HFF-Myc (cell line): ENCODE measurements around the gene GRK3.

Experiments used
- DNase-seq: peaks from one replicate; pipeline ENCODE4 v3.0.0-alpha.2; 2011; ENCODE audit warnings: low read depth; ENCODE audit errors: extremely low read depth
- H3K4me3 ChIP-seq: replicated peaks from 2 replicates; pipeline ENCODE4 v1.5.1; 2011; ENCODE audit warnings: low read depth, mild to moderate bottlenecking, control low read depth, low read length
- TF ChIP-seq, protein P1 (sequence below): IDR thresholded peaks from 2 replicates; pipeline ENCODE4 v1.5.1; 2012; ENCODE audit warnings: mild to moderate bottlenecking, low read depth, low read length, control low read depth; ENCODE audit errors: missing control alignments

The GRK3 gene

DNA sequence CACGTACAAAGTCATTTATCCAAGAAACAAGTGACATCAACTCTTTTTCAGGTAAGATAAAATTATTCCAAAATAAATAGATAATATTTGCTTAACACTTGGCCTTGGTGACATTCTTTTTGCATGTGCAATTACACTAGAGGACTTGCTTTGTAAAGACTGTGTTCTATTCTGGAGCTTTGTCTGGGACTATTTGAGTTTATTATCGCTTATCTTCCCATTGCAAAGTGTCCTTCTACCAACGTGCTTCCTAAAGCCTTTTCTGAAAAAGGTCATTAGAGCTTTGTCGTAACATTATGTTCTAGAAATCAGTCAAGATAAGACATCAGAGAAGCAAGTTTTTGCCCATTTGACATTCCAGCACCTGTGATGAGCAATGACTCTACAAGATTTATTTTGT lies 99.2 kb downstream of the GRK3 start:
- H3K4me3 ChIP-seq: no peak overlapping the region
- TF ChIP-seq, protein P1, sequence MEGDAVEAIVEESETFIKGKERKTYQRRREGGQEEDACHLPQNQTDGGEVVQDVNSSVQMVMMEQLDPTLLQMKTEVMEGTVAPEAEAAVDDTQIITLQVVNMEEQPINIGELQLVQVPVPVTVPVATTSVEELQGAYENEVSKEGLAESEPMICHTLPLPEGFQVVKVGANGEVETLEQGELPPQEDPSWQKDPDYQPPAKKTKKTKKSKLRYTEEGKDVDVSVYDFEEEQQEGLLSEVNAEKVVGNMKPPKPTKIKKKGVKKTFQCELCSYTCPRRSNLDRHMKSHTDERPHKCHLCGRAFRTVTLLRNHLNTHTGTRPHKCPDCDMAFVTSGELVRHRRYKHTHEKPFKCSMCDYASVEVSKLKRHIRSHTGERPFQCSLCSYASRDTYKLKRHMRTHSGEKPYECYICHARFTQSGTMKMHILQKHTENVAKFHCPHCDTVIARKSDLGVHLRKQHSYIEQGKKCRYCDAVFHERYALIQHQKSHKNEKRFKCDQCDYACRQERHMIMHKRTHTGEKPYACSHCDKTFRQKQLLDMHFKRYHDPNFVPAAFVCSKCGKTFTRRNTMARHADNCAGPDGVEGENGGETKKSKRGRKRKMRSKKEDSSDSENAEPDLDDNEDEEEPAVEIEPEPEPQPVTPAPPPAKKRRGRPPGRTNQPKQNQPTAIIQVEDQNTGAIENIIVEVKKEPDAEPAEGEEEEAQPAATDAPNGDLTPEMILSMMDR: no peak
- DNase-seq: no peak

DNA sequence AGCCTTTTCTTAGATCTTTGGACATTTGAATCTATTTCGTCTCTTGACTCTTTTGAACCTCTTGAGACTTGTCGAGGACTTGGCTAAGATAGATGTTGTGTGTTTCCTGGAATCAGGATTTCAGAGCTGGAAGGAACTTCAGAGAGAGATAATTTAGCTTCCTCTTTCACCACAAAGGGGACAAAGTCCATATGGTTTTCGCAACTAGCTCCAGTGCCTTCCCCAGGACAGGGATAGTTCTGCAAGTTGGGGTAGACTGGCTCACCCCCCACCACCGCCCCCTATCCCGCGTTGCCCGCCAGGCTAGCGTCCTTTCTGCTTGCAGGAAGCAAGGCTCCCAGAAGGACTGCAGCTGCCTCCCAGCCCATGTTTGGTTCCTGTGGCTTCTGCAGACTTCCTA lies 101.8 kb downstream of the GRK3 start:
- TF ChIP-seq, protein P1: no peak
- no peak overlapping the region for H3K4me3 ChIP-seq
- DNase-seq: no peak

DNA sequence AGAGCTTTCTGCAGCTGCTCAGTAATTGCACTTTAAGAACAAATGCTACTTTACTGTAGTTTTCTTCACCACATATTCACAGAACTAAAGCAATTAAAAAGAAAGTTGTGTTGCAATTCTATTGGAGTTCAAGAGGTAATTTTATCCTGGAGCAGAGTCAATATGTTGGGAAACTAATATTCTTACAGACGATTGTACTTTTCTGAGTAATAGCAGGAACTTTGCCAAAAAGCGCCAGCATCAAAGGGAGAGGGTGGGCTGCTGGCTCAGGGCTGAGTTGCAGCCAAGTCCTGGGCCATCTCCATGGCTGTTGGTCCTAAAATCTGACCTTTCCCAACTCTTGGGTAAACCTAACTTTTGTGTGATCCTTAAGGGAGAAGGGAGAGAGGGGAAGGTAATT lies 104.0 kb downstream of the GRK3 start:
- H3K4me3 ChIP-seq: no peak overlapping the region
- no peak for DNase-seq
- TF ChIP-seq, protein P1: no peak

DNA sequence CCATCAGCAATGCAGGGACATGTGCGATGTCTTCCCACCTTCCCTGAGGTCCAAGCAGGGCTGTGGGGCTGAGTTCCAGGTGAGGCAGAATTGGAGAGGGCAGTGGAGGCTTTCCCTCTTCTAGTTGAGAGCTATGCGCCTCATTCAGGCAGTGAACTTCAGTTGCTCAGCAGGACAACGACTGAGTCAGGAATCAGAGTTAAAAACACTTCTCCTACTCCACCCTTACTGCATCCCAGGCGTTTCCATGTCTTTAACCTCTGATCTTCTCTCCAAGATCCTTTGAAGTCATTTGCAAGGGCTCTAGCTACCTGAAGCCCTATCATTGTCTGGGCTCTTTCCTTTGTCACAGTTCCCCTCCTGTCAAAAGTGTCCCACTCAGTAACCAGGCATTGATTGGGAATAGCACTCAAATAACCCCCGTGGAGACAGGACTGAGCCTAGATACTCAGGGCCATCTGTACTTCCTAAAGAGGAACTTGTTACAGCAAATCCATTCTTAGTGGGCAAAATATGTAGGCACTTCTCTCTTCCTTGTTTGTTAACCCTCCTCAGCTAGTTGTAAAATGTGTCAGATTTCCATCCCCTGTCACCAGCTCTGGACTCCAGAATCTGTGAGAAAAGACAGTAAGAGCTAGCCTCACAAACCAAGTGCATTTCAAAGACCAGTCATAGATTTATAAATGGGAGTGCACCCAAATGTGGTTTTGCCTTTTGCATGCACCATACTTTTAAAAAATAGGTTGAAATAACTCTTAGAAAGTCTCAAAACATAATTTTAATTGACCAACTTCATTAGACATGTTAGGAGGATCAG lies 105.0 kb downstream of the GRK3 start:
- H3K4me3 ChIP-seq: no peak overlapping the region
- DNase-seq: no peak
- TF ChIP-seq, protein P1: no peak

DNA sequence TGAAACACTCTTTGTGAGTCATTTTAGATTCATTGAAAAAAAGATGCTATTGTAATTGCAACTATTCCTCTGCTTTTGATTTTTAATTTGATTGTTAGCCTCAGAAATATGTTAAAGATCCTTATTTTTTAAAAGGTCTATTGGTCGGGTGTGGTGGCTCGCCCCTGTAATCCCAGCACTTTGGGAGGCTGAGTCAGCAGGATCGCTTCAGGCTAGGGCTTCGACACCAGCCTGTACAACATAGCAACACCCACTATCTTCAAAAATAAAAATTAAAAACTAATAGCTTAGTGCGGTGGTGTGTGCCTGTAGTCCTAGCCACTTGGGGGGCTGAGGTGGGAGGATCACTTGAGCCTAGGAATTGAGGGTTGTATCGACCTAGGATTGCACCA lies 105.6 kb downstream of the GRK3 start:
- no peak overlapping the region for H3K4me3 ChIP-seq
- DNase-seq: no peak
- TF ChIP-seq, protein P1: no peak

DNA sequence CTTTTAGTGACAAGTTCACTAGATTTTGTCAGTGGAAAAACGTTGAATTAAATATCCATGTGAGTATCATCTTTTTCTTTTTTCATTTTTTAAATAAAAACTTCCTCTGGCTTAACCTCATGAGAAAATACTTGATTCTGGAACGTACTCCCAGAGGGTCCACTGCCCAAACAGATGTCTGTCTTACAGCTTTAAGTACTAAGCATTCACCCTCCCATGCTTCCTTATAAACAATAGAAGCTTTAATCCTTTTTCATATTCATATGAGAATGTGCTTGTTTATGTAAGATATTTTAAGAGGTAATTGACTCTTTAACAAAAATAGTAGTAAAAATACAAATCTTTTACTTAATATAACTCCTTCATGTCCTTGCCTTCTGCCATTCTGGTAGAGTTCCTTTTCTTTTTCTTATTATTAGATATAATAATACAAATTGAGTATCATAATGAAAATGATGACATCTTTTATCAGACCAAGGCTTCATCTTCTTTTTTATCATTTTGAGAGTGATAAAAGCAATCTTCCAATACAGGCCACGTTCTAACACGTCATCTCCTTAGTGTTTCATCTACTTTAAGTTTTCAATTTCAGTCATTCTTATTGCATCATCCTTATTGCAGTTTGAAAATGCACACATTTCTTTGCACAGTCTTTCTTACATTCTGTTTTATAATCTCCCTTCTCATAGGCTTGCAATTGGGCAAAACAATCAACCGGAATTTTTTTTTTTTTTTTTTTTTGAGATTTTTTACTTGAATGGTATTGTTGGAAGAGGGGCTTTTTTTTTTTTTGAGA lies 108.0 kb downstream of the GRK3 start:
- no peak for DNase-seq
- TF ChIP-seq, protein P1: no peak
- H3K4me3 ChIP-seq: no peak overlapping the region
